Measurements from ENCODE around the gene AQP3.
"Not testable (repeated sequence)": the region's sequence is repeated elsewhere in the genome, so short reads cannot be mapped to it uniquely, and the experiment has no call there.

AQP3 gene

DNA sequence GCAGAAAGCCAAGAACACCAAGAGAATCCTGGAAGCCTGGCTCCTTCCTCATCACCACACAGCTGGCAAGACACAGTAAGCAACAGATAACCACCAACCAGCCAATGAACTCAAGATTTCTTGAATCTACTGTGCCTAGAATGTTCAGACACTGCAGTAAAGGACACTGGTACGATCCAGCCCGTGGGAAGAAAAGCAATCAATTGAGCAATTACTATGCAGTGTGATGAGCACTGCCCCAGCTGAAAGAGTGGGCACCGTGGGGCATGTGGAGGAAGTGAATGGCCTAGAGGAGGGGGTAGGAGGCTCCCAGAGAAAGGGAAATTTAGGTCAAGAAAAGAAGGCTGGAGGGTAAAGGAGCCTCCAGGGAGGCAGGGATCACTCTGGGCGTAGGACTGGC is 49.6 kb downstream of the AQP3 start:
- H3K4me1 ChIP-seq (ENCODE audit: control insufficient read depth, insufficient read depth, low read length); H3K9me3 ChIP-seq (ENCODE audit: control insufficient read depth, insufficient read depth, low read length); H3K27me3 ChIP-seq (ENCODE audit: control insufficient read depth, insufficient read depth, low read length); H3K9ac ChIP-seq (ENCODE audit: low read depth, low read length); H3K36me3 ChIP-seq (ENCODE audit: control insufficient read depth, insufficient read depth, low read length); H3K4me3 ChIP-seq (ENCODE audit: low read depth, low read length): not testable (repeated sequence)

DNA sequence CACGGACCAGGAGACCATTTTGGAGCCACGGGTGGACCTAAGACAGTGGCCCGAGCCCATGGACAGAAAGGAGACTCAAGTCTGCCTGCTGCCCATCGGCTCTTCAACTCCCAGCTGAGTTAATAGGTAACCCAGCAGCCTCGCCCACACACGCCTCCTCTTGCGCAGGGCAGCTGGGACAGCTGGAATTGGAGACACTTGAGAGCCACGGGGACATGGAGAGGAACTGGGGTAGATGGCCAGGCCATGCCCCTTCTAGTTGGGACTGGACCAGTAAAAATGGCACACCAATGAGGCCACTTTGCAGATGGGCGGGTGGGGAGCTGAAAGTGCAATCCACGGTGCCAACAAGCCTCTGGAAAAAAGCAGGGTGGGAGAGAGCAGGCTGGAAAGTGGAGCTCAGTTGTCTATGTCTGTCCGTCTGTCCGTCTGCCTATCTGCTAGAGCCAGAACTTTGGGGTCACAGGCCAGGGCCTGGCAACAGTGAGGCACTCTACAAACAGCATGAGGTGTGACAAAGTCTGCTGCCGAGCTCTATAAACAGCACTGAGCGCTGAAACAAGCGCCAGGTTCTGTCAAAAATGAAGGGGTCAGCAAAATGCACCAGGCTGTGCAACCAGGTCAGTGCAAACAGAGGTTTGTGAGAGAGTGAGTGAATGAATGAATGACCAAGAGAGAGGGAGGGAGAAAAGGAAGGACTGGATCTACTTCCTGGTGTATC is 52.1 kb downstream of the AQP3 start:
- not testable (repeated sequence) for H3K9ac ChIP-seq (ENCODE audit: low read depth, low read length); H3K9me3 ChIP-seq (ENCODE audit: control insufficient read depth, insufficient read depth, low read length); H3K36me3 ChIP-seq (ENCODE audit: control insufficient read depth, insufficient read depth, low read length); H3K4me3 ChIP-seq (ENCODE audit: low read depth, low read length); H3K27me3 ChIP-seq (ENCODE audit: control insufficient read depth, insufficient read depth, low read length); H3K4me1 ChIP-seq (ENCODE audit: control insufficient read depth, insufficient read depth, low read length)

DNA sequence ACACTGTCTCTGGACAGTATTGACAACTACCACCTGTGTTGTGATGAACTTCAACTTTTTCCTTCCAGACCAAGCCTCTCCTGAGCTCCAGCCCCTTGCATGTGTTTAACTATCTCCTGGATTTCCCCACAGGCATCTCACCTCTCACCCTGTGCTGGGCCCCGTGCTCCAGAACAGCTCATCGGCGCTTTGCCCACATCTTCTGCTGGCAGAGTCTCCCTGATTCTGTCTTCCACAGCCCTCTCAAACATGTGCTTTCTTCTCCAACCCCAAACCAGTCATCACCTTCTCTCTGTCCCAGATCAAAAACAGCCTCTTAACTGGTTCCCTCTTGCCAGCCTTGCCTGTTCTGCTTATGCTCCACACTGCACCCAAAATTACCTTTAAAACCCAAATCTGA is 53.4 kb downstream of the AQP3 start:
- not testable (repeated sequence) for H3K4me1 ChIP-seq (ENCODE audit: control insufficient read depth, insufficient read depth, low read length); H3K9me3 ChIP-seq (ENCODE audit: control insufficient read depth, insufficient read depth, low read length); H3K9ac ChIP-seq (ENCODE audit: low read depth, low read length); H3K4me3 ChIP-seq (ENCODE audit: low read depth, low read length); H3K36me3 ChIP-seq (ENCODE audit: control insufficient read depth, insufficient read depth, low read length); H3K27me3 ChIP-seq (ENCODE audit: control insufficient read depth, insufficient read depth, low read length)

DNA sequence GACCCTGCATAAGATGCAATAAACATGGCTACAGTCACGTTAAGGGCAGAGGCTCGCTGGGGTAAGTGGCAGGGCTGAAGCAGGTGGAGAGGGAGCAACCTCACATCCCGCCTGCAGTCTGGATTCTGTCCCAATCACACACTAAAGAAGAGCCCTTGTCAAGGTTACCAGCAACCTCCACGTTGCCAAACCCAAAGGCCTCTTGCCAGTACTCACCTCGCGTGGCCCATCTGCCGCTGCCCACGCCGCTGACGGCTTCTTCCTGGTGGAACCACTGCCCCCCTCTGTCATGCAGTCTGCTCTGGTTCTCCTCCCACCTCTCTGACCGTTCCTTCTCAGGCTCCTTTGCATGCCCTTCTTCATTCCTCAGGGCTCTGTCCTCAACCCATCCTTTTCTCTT is 53.8 kb downstream of the AQP3 start:
- Histone ChIP-seq H3K27me3 (ENCODE audit: control insufficient read depth, insufficient read depth, low read length) (no peaks in the 10 kb centered on the region), H3K4me1 (ENCODE audit: control insufficient read depth, insufficient read depth, low read length) (no peaks in the 10 kb centered on the region), H3K4me3 (ENCODE audit: low read depth, low read length) (no peak overlapping the region), H3K9ac (ENCODE audit: low read depth, low read length) (no peak overlapping the region), H3K36me3 (ENCODE audit: control insufficient read depth, insufficient read depth, low read length) (no peaks in the 10 kb centered on the region), H3K9me3 (ENCODE audit: control insufficient read depth, insufficient read depth, low read length) (no peaks in the 10 kb centered on the region)

DNA sequence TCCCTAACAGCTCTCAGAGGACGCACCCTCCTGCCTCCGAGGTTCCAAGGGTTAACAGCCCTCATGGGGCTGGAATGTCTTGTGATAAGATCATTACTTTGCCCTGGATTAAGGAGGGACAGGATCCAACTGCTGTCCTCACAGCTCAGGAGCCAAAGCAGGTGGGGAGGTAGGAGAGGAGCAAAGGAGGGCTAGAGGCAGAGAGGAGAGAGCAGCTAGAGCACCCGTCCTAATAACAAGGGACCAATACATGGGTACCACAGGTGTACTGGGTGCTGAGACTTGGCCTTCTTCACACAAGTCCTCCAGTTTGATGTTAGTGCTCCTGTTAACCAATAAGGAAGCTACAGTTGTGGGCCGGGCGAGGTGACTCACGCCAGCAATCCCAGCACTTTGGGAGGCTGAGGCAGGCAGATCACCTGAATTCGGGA is 54.8 kb downstream of the AQP3 start:
- not testable (repeated sequence) for H3K4me3 ChIP-seq (ENCODE audit: low read depth, low read length); H3K27me3 ChIP-seq (ENCODE audit: control insufficient read depth, insufficient read depth, low read length); H3K4me1 ChIP-seq (ENCODE audit: control insufficient read depth, insufficient read depth, low read length); H3K9me3 ChIP-seq (ENCODE audit: control insufficient read depth, insufficient read depth, low read length); H3K9ac ChIP-seq (ENCODE audit: low read depth, low read length); H3K36me3 ChIP-seq (ENCODE audit: control insufficient read depth, insufficient read depth, low read length)

Measured in iPS-15b (cell line).